ENCODE measurements around the gene ZC3H4.

The ZC3H4 gene

GRCh38 chr19:47112997-47113849, at the start of gene ZC3H4:
ZC3H4 (minus strand) TSS chr19:47113776; CDS start chr19:47112584, 1,192 bp downstream.
- peak within 1 kb of the TSS; percentile 100 for H3K27ac ChIP-seq (ENCODE audit: low read depth, low read length)
- H3K27me3 ChIP-seq (ENCODE audit: control insufficient read depth in 1 of 2, insufficient read depth in 2 of 2, low read length in 2 of 2), result no peaks in the 10 kb centered on the region
- peak within 1 kb of the TSS; percentile 97 for H3K9ac ChIP-seq (ENCODE audit: low read length)
- H3K4me3 ChIP-seq (ENCODE audit: low read depth in 1 of 2, low read length in 2 of 2), result peak within 1 kb of the TSS; percentile 84 to 90
- H3K9me3 ChIP-seq (ENCODE audit: low read length), result no peaks in the 10 kb centered on the region
- H3K36me3 ChIP-seq (ENCODE audit: insufficient read depth, low read length), result peaks cover 5% of the 10 kb centered on the region
- peaks cover 22% of the 10 kb centered on the region for H3K4me1 ChIP-seq (ENCODE audit: insufficient read depth, low read length)

- Histone ChIP-seq H3K27ac (ENCODE audit: low read depth, low read length) (no peak overlapping the region), H3K4me3 (ENCODE audit: low read depth in 1 of 2, low read length in 2 of 2) (no peak overlapping the region), H3K4me1 (ENCODE audit: insufficient read depth, low read length) (peaks cover 21% of the 10 kb centered on the region), H3K36me3 (ENCODE audit: insufficient read depth, low read length) (peaks cover 23% of the 10 kb centered on the region), H3K9me3 (ENCODE audit: low read length) (no peaks in the 10 kb centered on the region), H3K27me3 (ENCODE audit: control insufficient read depth in 1 of 2, insufficient read depth in 2 of 2, low read length in 2 of 2) (no peaks in the 10 kb centered on the region), H3K9ac (ENCODE audit: low read length) (no peak overlapping the region)
Measured at GRCh38 chr19:47161876-47162489, 48.4 kb upstream of the ZC3H4 start.

DNA sequence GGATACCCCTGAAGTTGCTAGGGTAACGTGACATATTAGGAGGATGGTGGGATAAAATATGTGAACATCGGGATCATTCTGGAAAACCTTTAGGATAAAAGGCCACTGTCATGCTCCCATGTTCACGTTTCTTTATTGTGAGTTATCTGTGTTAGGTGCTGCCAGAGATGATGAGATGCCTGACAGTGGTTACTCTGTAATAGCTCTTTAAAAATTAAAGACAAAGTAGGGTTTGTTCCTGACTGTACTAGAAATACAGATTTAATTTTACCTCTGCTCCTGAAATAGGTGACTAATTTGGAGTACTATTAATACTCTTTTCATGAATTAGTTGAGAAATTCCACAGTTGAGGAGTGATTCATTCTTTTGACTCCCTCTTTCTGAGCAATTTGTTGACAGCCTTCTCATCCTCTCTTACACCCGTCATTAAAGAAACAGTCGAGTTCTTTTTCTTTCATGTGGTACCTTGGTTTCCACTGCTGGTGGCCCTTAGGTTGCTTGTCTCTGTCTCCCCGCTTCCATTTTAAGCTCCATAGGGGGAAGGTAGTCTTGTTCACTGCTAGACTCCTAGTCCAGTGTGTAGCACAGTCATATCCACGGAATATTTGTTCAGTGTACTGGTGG, 45.4 kb upstream of the ZC3H4 start:
- H3K4me3 ChIP-seq (ENCODE audit: low read depth in 1 of 2, low read length in 2 of 2), result no peak overlapping the region
- H3K9ac ChIP-seq (ENCODE audit: low read length), result no peak overlapping the region
- peaks cover 25% of the 10 kb centered on the region for H3K36me3 ChIP-seq (ENCODE audit: insufficient read depth, low read length)
- H3K9me3 ChIP-seq (ENCODE audit: low read length), result no peaks in the 10 kb centered on the region
- peaks cover 25% of the 10 kb centered on the region for H3K4me1 ChIP-seq (ENCODE audit: insufficient read depth, low read length)
- no peaks in the 10 kb centered on the region for H3K27me3 ChIP-seq (ENCODE audit: control insufficient read depth in 1 of 2, insufficient read depth in 2 of 2, low read length in 2 of 2)
- H3K27ac ChIP-seq (ENCODE audit: low read depth, low read length), result peak overlapping the region; percentile 29

DNA sequence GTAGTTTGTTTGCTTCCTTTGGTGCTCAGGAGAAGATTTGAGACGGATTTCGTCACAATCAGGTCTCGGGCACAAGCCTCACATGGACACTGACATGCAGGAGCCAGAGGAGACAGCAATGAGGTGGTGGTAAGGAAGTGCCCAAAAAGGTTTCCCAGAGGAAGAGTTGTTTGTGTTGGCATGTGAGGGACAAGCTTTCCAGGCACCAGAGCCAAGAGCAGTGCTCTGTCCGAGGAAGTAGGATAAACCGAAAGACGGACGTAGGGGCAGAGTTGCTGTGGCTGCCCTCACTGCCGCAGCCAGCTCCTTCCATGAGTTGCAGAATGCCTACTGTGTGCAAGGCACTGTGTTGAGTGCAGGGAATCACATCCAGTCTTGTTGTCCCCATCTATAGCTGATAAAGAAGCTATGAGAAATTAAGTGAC, 44.8 kb upstream of the ZC3H4 start:
- Histone ChIP-seq H3K36me3 (ENCODE audit: insufficient read depth, low read length) (peaks cover 25% of the 10 kb centered on the region), H3K27me3 (ENCODE audit: control insufficient read depth in 1 of 2, insufficient read depth in 2 of 2, low read length in 2 of 2) (no peaks in the 10 kb centered on the region), H3K27ac (ENCODE audit: low read depth, low read length) (peak overlapping the region; percentile 29), H3K9ac (ENCODE audit: low read length) (no peak overlapping the region), H3K4me1 (ENCODE audit: insufficient read depth, low read length) (peaks cover 26% of the 10 kb centered on the region), H3K4me3 (ENCODE audit: low read depth in 1 of 2, low read length in 2 of 2) (peak overlapping the region in 1 of 2 donors; percentile 19), H3K9me3 (ENCODE audit: low read length) (no peaks in the 10 kb centered on the region)

DNA sequence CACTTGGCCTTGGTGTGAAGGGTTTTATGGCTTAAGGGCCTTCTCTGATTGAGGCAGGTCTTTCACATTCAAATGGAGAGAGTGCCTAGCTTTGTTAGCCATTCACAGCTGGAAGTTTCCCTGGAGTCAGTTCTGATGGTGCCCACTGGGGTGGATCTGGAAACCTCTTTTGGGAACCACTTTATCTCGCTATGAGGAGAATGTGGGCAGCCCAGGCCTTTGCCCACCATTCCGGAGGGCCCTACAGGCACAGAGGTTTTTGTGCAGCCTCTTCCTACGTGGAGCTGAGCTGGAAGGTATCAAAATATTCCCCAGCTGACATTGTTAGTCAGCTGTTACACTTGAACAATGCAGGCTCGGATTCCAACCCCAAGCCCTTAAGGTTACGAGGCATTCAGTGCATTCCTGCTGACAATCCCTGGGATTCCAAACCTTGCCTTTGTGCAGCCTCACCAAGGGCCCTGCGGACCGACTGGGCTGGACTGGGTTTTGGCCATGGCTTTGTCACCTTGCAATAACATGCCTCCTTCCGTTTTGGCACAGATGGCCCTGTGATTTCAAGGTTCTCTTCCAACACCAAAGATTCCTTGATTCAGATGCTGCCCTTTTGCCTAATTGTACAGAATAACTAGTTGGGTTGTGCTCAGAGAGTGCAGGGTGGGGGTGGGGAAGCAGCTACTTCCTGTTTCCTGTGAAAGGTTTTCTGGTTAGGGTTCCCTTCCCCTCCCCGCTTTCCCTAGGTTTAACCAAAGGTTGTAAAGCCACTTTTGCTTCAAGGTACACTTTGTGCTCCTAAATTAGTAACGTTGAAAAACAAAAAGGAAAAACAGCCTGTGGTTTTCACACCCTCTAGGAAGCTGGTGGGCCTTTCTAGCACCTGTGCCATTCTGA, 44.1 kb upstream of the ZC3H4 start:
- Histone ChIP-seq H3K27me3 (ENCODE audit: control insufficient read depth in 1 of 2, insufficient read depth in 2 of 2, low read length in 2 of 2) (no peaks in the 10 kb centered on the region), H3K9ac (ENCODE audit: low read length) (no peak overlapping the region), H3K36me3 (ENCODE audit: insufficient read depth, low read length) (peaks cover 27% of the 10 kb centered on the region), H3K4me3 (ENCODE audit: low read depth in 1 of 2, low read length in 2 of 2) (peak overlapping the region; percentile 12 to 19), H3K9me3 (ENCODE audit: low read length) (no peaks in the 10 kb centered on the region), H3K27ac (ENCODE audit: low read depth, low read length) (peak overlapping the region; percentile 68), H3K4me1 (ENCODE audit: insufficient read depth, low read length) (peaks cover 33% of the 10 kb centered on the region)

DNA sequence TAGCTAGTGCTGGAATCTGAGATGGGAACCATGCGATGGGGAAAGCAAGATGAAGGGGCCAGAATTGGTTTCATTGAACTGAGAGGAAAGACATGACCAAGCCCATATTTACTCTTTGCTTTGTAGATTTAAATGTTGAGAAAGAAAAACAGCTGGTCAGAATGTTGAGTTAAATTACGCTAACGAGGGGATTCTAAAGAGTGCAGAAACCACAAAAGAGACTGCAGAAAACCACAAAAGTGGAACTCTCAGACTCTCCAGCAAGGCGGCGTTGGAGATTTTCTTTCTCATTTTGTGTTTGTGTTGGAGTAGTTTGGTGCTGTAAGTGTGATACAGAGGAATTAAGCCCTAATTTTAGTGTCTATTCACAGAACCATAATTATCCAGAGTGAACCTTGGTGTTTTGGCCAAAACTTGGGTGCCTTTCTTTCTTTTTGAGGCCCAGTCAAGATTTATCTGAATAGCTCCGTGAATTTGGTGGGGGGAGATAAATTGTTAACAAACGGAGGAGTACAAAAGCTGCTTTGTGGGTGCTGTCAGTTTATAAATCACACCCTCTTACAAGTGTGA, 43.4 kb upstream of the ZC3H4 start:
- Histone ChIP-seq H3K27ac (ENCODE audit: low read depth, low read length) (peak overlapping the region; percentile 68), H3K9ac (ENCODE audit: low read length) (no peak overlapping the region), H3K27me3 (ENCODE audit: control insufficient read depth in 1 of 2, insufficient read depth in 2 of 2, low read length in 2 of 2) (no peaks in the 10 kb centered on the region), H3K4me1 (ENCODE audit: insufficient read depth, low read length) (peaks cover 40% of the 10 kb centered on the region), H3K9me3 (ENCODE audit: low read length) (no peaks in the 10 kb centered on the region), H3K36me3 (ENCODE audit: insufficient read depth, low read length) (peaks cover 33% of the 10 kb centered on the region), H3K4me3 (ENCODE audit: low read depth in 1 of 2, low read length in 2 of 2) (no peak overlapping the region)

GRCh38 chr19:47155148-47155547, 41.6 kb upstream of the ZC3H4 start:
- Histone ChIP-seq H3K4me3 (ENCODE audit: low read depth in 1 of 2, low read length in 2 of 2) (no peak overlapping the region), H3K9ac (ENCODE audit: low read length) (no peak overlapping the region), H3K9me3 (ENCODE audit: low read length) (no peaks in the 10 kb centered on the region), H3K4me1 (ENCODE audit: insufficient read depth, low read length) (peaks cover 47% of the 10 kb centered on the region), H3K36me3 (ENCODE audit: insufficient read depth, low read length) (peaks cover 41% of the 10 kb centered on the region), H3K27ac (ENCODE audit: low read depth, low read length) (peak overlapping the region; percentile 8), H3K27me3 (ENCODE audit: control insufficient read depth in 1 of 2, insufficient read depth in 2 of 2, low read length in 2 of 2) (no peaks in the 10 kb centered on the region)

DNA sequence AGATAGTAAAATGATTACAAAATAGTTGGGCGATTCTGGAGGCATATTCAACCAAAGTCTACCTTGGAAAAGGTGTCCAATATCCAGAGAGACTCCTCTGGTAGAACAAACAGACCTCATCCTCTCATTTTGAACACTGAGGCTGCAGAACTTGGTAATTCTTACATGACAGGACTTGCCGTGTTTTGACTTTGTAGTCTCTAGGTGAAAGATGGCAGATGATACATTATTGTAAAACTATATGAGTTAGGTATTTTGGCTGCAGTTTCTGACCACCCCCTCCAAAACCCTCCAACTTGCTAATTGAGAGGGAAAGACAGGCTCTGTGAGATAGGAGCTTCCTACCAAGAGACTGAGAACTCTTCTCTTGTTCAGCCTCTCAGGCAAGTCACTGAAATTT, 39.7 kb upstream of the ZC3H4 start:
- Histone ChIP-seq H3K9me3 (ENCODE audit: low read length) (no peaks in the 10 kb centered on the region), H3K4me1 (ENCODE audit: insufficient read depth, low read length) (peaks cover 45% of the 10 kb centered on the region), H3K9ac (ENCODE audit: low read length) (no peak overlapping the region), H3K27me3 (ENCODE audit: control insufficient read depth in 1 of 2, insufficient read depth in 2 of 2, low read length in 2 of 2) (no peaks in the 10 kb centered on the region), H3K36me3 (ENCODE audit: insufficient read depth, low read length) (peaks cover 48% of the 10 kb centered on the region), H3K4me3 (ENCODE audit: low read depth in 1 of 2, low read length in 2 of 2) (no peak overlapping the region), H3K27ac (ENCODE audit: low read depth, low read length) (peak overlapping the region; percentile 41)

DNA sequence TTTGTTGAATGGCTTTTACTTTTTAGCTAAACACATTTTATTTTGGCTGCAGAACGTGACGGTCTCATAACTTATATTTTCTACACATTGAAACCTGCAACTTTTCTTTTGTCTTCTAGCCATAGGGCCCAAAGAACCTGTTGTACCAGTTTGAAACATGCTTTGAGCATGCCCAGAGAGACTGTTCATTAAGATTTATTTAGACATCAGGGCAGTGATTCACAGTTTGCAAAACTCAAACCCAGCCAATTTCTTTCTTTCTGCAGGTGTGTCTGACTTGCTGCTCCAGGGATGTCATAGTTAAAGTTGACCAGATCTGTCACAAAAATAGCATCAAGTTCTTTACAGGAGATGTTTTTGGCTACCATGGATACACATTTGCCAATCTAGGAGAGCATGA, 39.1 kb upstream of the ZC3H4 start:
- Histone ChIP-seq H3K4me3 (ENCODE audit: low read depth in 1 of 2, low read length in 2 of 2) (no peak overlapping the region), H3K4me1 (ENCODE audit: insufficient read depth, low read length) (peaks cover 39% of the 10 kb centered on the region), H3K36me3 (ENCODE audit: insufficient read depth, low read length) (peaks cover 53% of the 10 kb centered on the region), H3K9ac (ENCODE audit: low read length) (no peak overlapping the region), H3K9me3 (ENCODE audit: low read length) (no peaks in the 10 kb centered on the region), H3K27me3 (ENCODE audit: control insufficient read depth in 1 of 2, insufficient read depth in 2 of 2, low read length in 2 of 2) (no peaks in the 10 kb centered on the region), H3K27ac (ENCODE audit: low read depth, low read length) (peak overlapping the region; percentile 41)

GRCh38 chr19:47152205-47152604, 38.6 kb upstream of the ZC3H4 start:
- Histone ChIP-seq H3K9me3 (ENCODE audit: low read length) (no peaks in the 10 kb centered on the region), H3K9ac (ENCODE audit: low read length) (no peak overlapping the region), H3K27me3 (ENCODE audit: control insufficient read depth in 1 of 2, insufficient read depth in 2 of 2, low read length in 2 of 2) (no peaks in the 10 kb centered on the region), H3K4me1 (ENCODE audit: insufficient read depth, low read length) (peaks cover 35% of the 10 kb centered on the region), H3K27ac (ENCODE audit: low read depth, low read length) (no peak overlapping the region), H3K36me3 (ENCODE audit: insufficient read depth, low read length) (peaks cover 52% of the 10 kb centered on the region), H3K4me3 (ENCODE audit: low read depth in 1 of 2, low read length in 2 of 2) (no peak overlapping the region)

All from muscle layer of colon (tissue), 2 donors.